ENCODE results near the gene UGT1A8.

DNA sequence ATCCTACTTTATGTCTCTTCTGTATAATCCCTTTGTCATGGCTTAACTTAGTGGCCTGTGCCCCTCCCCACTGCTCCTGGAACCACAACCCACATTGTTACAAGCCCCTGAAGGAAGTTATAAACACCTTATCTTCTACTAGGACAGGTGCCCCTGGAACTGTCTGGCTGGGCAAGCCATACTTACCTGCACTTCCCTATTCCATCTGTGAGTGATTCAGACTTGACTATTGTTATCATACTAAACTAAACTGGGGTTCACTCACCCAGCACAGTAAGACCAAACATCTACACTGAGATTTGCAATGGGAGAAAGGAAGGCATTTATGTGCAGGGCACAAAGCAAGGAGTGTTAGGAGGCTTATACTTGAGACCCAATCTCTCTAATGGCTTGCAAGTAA, 71.6 kb downstream of the UGT1A8 start:
- TF ChIP-seq POLR2AphosphoS5 (IDR thresholded peaks at IDR 0.05), result no peak
- TF ChIP-seq, protein P1, sequence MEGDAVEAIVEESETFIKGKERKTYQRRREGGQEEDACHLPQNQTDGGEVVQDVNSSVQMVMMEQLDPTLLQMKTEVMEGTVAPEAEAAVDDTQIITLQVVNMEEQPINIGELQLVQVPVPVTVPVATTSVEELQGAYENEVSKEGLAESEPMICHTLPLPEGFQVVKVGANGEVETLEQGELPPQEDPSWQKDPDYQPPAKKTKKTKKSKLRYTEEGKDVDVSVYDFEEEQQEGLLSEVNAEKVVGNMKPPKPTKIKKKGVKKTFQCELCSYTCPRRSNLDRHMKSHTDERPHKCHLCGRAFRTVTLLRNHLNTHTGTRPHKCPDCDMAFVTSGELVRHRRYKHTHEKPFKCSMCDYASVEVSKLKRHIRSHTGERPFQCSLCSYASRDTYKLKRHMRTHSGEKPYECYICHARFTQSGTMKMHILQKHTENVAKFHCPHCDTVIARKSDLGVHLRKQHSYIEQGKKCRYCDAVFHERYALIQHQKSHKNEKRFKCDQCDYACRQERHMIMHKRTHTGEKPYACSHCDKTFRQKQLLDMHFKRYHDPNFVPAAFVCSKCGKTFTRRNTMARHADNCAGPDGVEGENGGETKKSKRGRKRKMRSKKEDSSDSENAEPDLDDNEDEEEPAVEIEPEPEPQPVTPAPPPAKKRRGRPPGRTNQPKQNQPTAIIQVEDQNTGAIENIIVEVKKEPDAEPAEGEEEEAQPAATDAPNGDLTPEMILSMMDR (IDR thresholded peaks at IDR 0.05), result no peak
